Panc1 (cell line): ENCODE data around the gene CHPF2. TPM values are rescaled to one million over a fixed set of nuclear protein-coding genes. Genes with fewer than 3 reads are reported as not detected.

ENCODE experiments used
- ATAC-seq: fragments of 200-7000 bp; cut with Tn5 transposase; 2 replicates; pipeline ENCODE4 v1.9.1; 2020; ENCODE audit warnings: mild to moderate bottlenecking, moderate library complexity
- BruUV-seq: library from RNA; stranded (reverse); fragments of 400-500 nt; replicated peaks from 2 replicates; lab custom pipeline; 2021; lab: Mats Ljungman, UMichigan
- CTCF ChIA-PET: fragments of 300-600 bp; sonication (Branson Sonifier 250); formaldehyde crosslinking; loops from one replicate; lab custom pipeline; 2022; ENCODE audit warnings: antibody characterized with exemption; lab: Charles Lee
- POLR2A ChIA-PET: fragments of 300-600 bp; sonication (Branson Sonifier 250); formaldehyde crosslinking; loops from one replicate; lab custom pipeline; 2022; ENCODE audit warnings: antibody characterized with exemption; lab: Charles Lee
- DNase-seq: peaks from one replicate; pipeline ENCODE4 v3.0.0-alpha.2; 2010; ENCODE audit warnings: low read depth, low spot score
- H3K27ac ChIP-seq: 2 replicates; pipeline ENCODE4 v1.5.1; 2011; ENCODE audit warnings: mild to moderate bottlenecking, low read length, inconsistent platforms
- H3K27me3 ChIP-seq: fragments of 200-500 bp; sonication (Bioruptor generic); 2 replicates; pipeline ENCODE4 v1.6.0; 2014; ENCODE audit warnings: low read length, inconsistent platforms; ENCODE audit not compliant: control insufficient read depth, insufficient read depth
- H3K36me3 ChIP-seq: fragments of 200-500 bp; sonication (Bioruptor generic); 2 replicates; pipeline ENCODE4 v1.5.1; 2014; ENCODE audit warnings: inconsistent platforms, mild to moderate bottlenecking, low read length, moderate library complexity; ENCODE audit not compliant: control insufficient read depth, insufficient read depth
- H3K4me1 ChIP-seq: 2 replicates; pipeline ENCODE4 v1.5.1; 2011; ENCODE audit warnings: inconsistent platforms, mild to moderate bottlenecking, low read length, moderate library complexity; ENCODE audit not compliant: control insufficient read depth, insufficient read depth
- H3K4me3 ChIP-seq, 2 experiments: 2 replicates each; pipeline ENCODE4 v1.5.1; 2011 to 2012; ENCODE audit warnings: low read depth in 2 of 2, low read length in 2 of 2, mild to moderate bottlenecking in 2 of 2, inconsistent platforms in 1 of 2, moderate library complexity in 1 of 2
- H3K9me3 ChIP-seq: fragments of 200-500 bp; sonication (Bioruptor generic); 2 replicates; pipeline ENCODE4 v1.5.1; 2014; ENCODE audit warnings: low read depth, mild to moderate bottlenecking, inconsistent platforms, low read length, moderate library complexity; ENCODE audit not compliant: control insufficient read depth, insufficient read depth
- CTCF ChIP-seq: fragments of 450-650 bp; IDR thresholded peaks from 2 replicates; pipeline ENCODE4 v1.5.1; 2017; ENCODE audit warnings: mild to moderate bottlenecking
- POLR2AphosphoS5 ChIP-seq: IDR thresholded peaks from 2 replicates; pipeline ENCODE4 v1.6.1; 2012; ENCODE audit warnings: mild to moderate bottlenecking, low read depth, low read length, moderate library complexity
- REST ChIP-seq, 2 experiments: IDR thresholded peaks; 2 replicates each; pipeline ENCODE4 v1.6.1; 2011 to 2012; ENCODE audit warnings: low read depth in 2 of 2, control low read depth in 1 of 2, low read length in 1 of 2, mild to moderate bottlenecking in 1 of 2, moderate library complexity in 1 of 2; ENCODE audit not compliant: insufficient read depth in 1 of 2
- SIN3A ChIP-seq: IDR thresholded peaks from 2 replicates; pipeline ENCODE4 v1.6.1; 2012; ENCODE audit warnings: low read depth, mild to moderate bottlenecking, low read length, moderate library complexity, borderline replicate concordance; ENCODE audit not compliant: insufficient read depth
- TCF7L2 ChIP-seq: IDR thresholded peaks from 2 replicates; pipeline ENCODE4 v1.6.1; 2011; ENCODE audit warnings: mild to moderate bottlenecking, low read depth, low read length, inconsistent platforms
- in situ Hi-C: cut with HindIII; loops from 2 replicates; pipeline ENCODE4 v1.10.0; 2016; ENCODE audit warnings: low sequenced_read_pairs, low pct_unique_long_range_greater_than_20kb
- intact Hi-C: fragments of 100-400 bp; cut with micrococcal nuclease; formaldehyde crosslinking; loops from one replicate; pipeline ENCODE4 v1.10.0; 2022; ENCODE audit not compliant: unreplicated experiment
- total RNA-seq: library from RNA; stranded (reverse); gene quantifications from one replicate; pipeline ENCODE4 v1.2.1, GENCODE V29; 2021; ENCODE audit not compliant: unreplicated experiment

CHPF2 gene
- total RNA-seq, 1 experiment from 2014 or later: 44.9 TPM

GRCh38 chr7:151282111-151282510, 49.8 kb downstream of the CHPF2 start:
- no peak for ATAC-seq
- Histone ChIP-seq H3K4me1 (no peaks in the 10 kb centered on the region; the same call in 1 of the 2 replicates), H3K27ac (no peak overlapping the region), H3K36me3 (no peaks in the 10 kb centered on the region), H3K9me3 (no peaks in the 10 kb centered on the region; the same call in 1 of the 2 replicates), H3K27me3 (peaks cover 4% of the 10 kb centered on the region; the same call in 1 of the 2 replicates), H3K4me3 (no peak overlapping the region)
- POLR2A ChIA-PET: interaction anchor here (0.7 kb wide), 1 partner anchor 1227 kb away, joined by 3 read pairs; no protein-coding TSS in a partner anchor
- no TSS peak for BruUV-seq
- intact Hi-C loops (no loop called here), in situ Hi-C loops (no loop called here)
- no peak for DNase-seq
- CTCF ChIA-PET: no interaction called here
- TF ChIP-seq SIN3A (no peak), POLR2AphosphoS5 (no peak), TCF7L2 (no peak), CTCF (no peak), REST (IDR thresholded peaks at IDR 0.05; ENCODE audit: insufficient read depth in 1 of 2, low read depth in 2 of 2, low read length in 1 of 2) (no peak)

- Histone ChIP-seq H3K36me3 (no peaks in the 10 kb centered on the region), H3K27ac (no peak overlapping the region), H3K4me3 (no peak overlapping the region), H3K4me1 (no peaks in the 10 kb centered on the region), H3K27me3 (peaks cover 4% of the 10 kb centered on the region; the same call in 1 of the 2 replicates), H3K9me3 (no peaks in the 10 kb centered on the region; the same call in 1 of the 2 replicates)
- no peak for DNase-seq
- ATAC-seq: no peak
- BruUV-seq: no TSS peak
- ChIA-PET POLR2A (interaction anchor here (0.6 kb wide), 1 partner anchor 100 kb away, joined by 4 read pairs; no protein-coding TSS in a partner anchor), CTCF (no interaction called here)
- in situ Hi-C loops (no loop called here), intact Hi-C loops (no loop called here)
- TF ChIP-seq CTCF (no peak), SIN3A (no peak), POLR2AphosphoS5 (no peak), TCF7L2 (no peak), REST (IDR thresholded peaks at IDR 0.05; ENCODE audit: insufficient read depth in 1 of 2, low read depth in 2 of 2, low read length in 1 of 2) (no peak)
These were observed 51.0 kb downstream of the CHPF2 start for GRCh38 chr7:151283302-151283701.
